Breast epithelium (tissue), 4 donors: ENCODE measurements around the gene OSBPL5. TPM values are rescaled to one million over a fixed set of nuclear protein-coding genes. Genes with fewer than 3 reads are reported as not detected.

Experiments
- DNase-seq, 2 donors: peaks; one replicate each; pipeline ENCODE4 v3.0.0-alpha.2; 2019; ENCODE audit warnings: low spot score in 2 of 2
- H3K27ac ChIP-seq, 2 donors: fragments of 200-600 bp; sonication (generic) in 1 of 2; one replicate each; pipeline ENCODE4 v1.5.1; 2016 to 2019; ENCODE audit warnings: mild to moderate bottlenecking in 1 of 2
- H3K27me3 ChIP-seq, 2 donors: fragments of 200-600 bp; sonication (generic) in 1 of 2; one replicate each; pipeline versions ENCODE4 v1.5.1 to v1.6.0; 2017 to 2019; ENCODE audit warnings: control low read depth in 1 of 2, mild to moderate bottlenecking in 1 of 2
- H3K36me3 ChIP-seq: fragments of 200-600 bp; one replicate; pipeline ENCODE4 v1.5.1; 2019
- H3K4me1 ChIP-seq, 2 donors: fragments of 200-600 bp; sonication (generic); one replicate each; pipeline ENCODE4 v1.5.1; 2016 to 2019; ENCODE audit warnings: control low read depth in 1 of 2
- H3K4me3 ChIP-seq, 3 donors: fragments of 200-600 bp; sonication (generic); 1 replicate in 2 of 3; 2 replicates in 1 of 3; pipeline ENCODE4 v1.5.1; 2016 to 2019; ENCODE audit warnings: mild to moderate bottlenecking in 3 of 3, moderate library complexity in 2 of 3
- H3K9me3 ChIP-seq, 2 donors: fragments of 200-600 bp; sonication (generic) in 1 of 2; one replicate each; pipeline ENCODE4 v1.5.1; 2016 to 2019; ENCODE audit warnings: control low read depth in 1 of 2
- CTCF ChIP-seq, 3 donors: fragments of 450-650 bp; IDR thresholded peaks; one replicate each; pipeline ENCODE4 v1.5.1; 2016 to 2017; ENCODE audit warnings: antibody characterized with exemption in 3 of 3, mild to moderate bottlenecking in 3 of 3, moderate library complexity in 3 of 3
- POLR2A ChIP-seq: fragments of 450-650 bp; IDR thresholded peaks from one replicate; pipeline ENCODE4 v1.6.1; 2016; ENCODE audit warnings: antibody characterized with exemption, mild to moderate bottlenecking, moderate library complexity
- POLR2AphosphoS5 ChIP-seq, 3 donors: sonication (generic); formaldehyde crosslinking; IDR thresholded peaks; one replicate each; pipeline ENCODE4 v1.6.1; 2017; ENCODE audit warnings: antibody characterized with exemption in 3 of 3
- intact Hi-C: fragments of 100-400 bp; cut with DNase I; formaldehyde crosslinking; loops from one replicate; pipeline ENCODE4 v1.15.1; 2023; ENCODE audit warnings: low total_unique reads
- total RNA-seq, 3 donors: library from RNA; depleted of rRNA; stranded (reverse); fragments of >200 nt; gene quantifications; one replicate each; pipeline ENCODE4 v1.1.0, GENCODE V29; 2016

The OSBPL5 gene
- total RNA-seq, 3 donors from 2014 or later, result 25.3 to 64.2 (median 27.8) TPM

GRCh38 chr11:3090096-3090901 is 74.8 kb downstream of the OSBPL5 start:
- Histone ChIP-seq H3K36me3 (no peaks in the 10 kb centered on the region), H3K27ac (no peak overlapping the region), H3K4me3 (no peak overlapping the region), H3K9me3 (no peaks in the 10 kb centered on the region), H3K4me1 (no peaks in the 10 kb centered on the region), H3K27me3 (no peaks in the 10 kb centered on the region)
- peak in 1 of 2 donors; percentile 37 for DNase-seq
- TF ChIP-seq POLR2A (no peak), POLR2AphosphoS5 (IDR thresholded peaks at IDR 0.05) (no peak), CTCF (IDR thresholded peaks at IDR 0.05) (no peak)
- intact Hi-C loops, result loop anchor here (5.0 to 10.0 kb wide), 2 partner anchors 53 to 1815 kb away; no protein-coding TSS in a partner anchor

- Histone ChIP-seq H3K4me1 (no peaks in the 10 kb centered on the region), H3K27ac (no peak overlapping the region), H3K4me3 (no peak overlapping the region), H3K9me3 (no peaks in the 10 kb centered on the region), H3K36me3 (no peaks in the 10 kb centered on the region), H3K27me3 (no peaks in the 10 kb centered on the region)
- intact Hi-C loops, result loop anchor here (5.0 to 10.0 kb wide), 2 partner anchors 52 to 1815 kb away; no protein-coding TSS in a partner anchor
- peak in 1 of 2 donors; percentile 45 for DNase-seq
- TF ChIP-seq POLR2A (no peak), POLR2AphosphoS5 (IDR thresholded peaks at IDR 0.05) (no peak), CTCF (IDR thresholded peaks at IDR 0.05) (no peak)
These were observed 75.7 kb downstream of the OSBPL5 start for GRCh38 chr11:3089236-3090061.

DNA sequence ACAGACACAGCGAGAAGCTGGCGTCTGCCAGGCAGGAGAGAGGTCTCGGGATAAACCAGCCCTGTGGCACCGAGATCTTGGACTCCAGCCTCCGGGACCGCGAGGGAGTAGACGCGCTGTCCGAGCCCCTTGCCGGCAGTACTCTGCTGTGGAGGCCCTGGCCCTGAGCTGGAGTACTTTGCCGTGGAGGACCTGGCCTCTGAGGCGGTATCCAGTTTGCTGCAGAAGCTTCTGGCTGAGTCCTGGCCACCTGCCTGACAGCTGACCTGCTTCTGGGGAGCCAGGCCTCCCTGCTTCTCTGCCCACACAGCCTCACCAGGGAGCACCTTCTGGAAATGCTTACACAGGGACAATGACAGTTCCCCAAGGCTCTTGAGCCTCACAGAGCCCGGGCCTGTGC is 76.3 kb downstream of the OSBPL5 start:
- Histone ChIP-seq H3K27me3 (no peaks in the 10 kb centered on the region), H3K36me3 (no peaks in the 10 kb centered on the region), H3K4me1 (no peaks in the 10 kb centered on the region), H3K4me3 (no peak overlapping the region), H3K27ac (no peak overlapping the region), H3K9me3 (no peaks in the 10 kb centered on the region)
- intact Hi-C loops, result no loop called here
- TF ChIP-seq POLR2AphosphoS5 (IDR thresholded peaks at IDR 0.05), result no peak
- no peak for TF ChIP-seq POLR2A
- no peak for TF ChIP-seq CTCF (IDR thresholded peaks at IDR 0.05)
- peak in 1 of 2 donors; percentile 43 for DNase-seq

GRCh38 chr11:3087821-3088800 is 77.0 kb downstream of the OSBPL5 start:
- Histone ChIP-seq H3K4me3 (no peak overlapping the region), H3K27me3 (no peaks in the 10 kb centered on the region), H3K4me1 (no peaks in the 10 kb centered on the region), H3K9me3 (no peaks in the 10 kb centered on the region), H3K36me3 (no peaks in the 10 kb centered on the region), H3K27ac (no peak overlapping the region)
- TF ChIP-seq CTCF (IDR thresholded peaks at IDR 0.05), result no peak
- TF ChIP-seq POLR2A, result no peak
- TF ChIP-seq POLR2AphosphoS5 (IDR thresholded peaks at IDR 0.05), result no peak
- intact Hi-C loops, result no loop called here
- DNase-seq, result peak in 1 of 2 donors; percentile 25
